Activated CD4-positive, alpha-beta T cell treated with anti-CD3 and anti-CD28 coated beads for 24 hours (primary cell): ENCODE data around the gene LAMA2.

Experiments
- DNase-seq, 2 donors: peaks; one replicate each; pipeline ENCODE4 v3.0.0-alpha.2; 2020; ENCODE audit warnings: low read depth in 2 of 2

LAMA2 gene

DNA sequence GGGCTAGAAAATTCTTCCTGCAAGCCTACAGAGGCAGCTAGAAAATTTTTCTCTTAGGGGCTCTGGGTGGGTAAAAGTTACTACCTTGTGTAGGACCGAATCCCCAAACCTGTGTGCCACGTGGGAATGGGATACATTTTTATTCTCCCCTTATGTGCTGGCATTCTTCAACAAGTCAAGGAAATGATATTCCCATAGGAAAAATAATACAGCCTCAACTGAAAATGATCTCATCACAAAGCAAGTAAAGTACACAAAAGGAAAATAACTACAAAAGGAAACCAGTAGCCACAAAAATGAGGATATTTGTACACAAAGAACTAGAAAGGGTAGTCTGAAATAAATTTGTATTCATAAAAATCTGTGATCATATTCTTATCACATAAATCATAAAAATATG is 298.1 kb downstream of the LAMA2 start:
- no peak for DNase-seq

DNA sequence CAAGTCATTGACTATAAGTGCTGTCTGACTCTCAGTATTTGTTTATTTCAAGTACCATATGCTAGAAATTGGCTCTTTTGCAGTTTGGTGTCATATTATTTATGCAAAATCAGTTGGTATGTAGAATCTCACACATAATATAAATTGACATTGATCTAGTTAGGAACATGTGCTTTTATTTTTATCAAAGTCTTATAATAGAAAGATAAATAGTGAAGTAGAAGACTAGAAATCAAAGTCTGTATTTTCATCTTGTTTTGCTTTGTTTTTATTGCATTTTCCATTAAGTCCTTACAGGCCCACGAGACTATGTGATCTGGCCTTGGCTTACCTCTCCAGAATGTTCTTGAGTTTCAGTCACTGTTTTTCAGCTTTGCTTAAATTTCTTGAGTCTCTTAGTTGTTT is 300.3 kb downstream of the LAMA2 start:
- no peak for DNase-seq

DNA sequence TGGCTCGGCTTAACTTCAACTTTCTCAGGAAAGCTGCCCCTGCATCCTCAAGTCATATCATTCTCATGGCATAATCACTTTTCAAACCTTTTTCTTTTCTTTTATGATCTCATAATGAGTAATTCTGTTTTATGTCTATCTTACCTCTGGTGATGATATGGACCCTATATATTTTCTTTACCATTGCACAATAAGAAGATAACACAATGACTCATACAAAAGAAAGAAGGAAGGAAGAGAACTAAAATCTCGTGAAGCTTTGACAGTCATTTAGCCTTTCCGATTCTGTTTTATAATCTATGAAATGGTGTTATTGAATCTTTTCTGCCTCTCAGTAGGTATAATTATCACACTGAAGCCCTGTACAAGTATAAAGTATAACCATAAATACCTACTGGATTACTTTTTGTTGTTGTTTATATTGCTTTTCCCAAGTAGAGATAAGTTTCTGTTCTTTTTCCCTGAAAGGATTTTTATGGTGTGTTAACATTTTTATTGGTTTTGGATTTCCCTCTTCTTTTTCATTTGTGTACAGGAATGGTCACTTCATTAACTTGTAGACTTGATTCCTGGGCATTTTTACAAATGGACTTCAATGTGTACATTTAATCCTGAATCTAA is 300.9 kb downstream of the LAMA2 start:
- no peak for DNase-seq

DNA sequence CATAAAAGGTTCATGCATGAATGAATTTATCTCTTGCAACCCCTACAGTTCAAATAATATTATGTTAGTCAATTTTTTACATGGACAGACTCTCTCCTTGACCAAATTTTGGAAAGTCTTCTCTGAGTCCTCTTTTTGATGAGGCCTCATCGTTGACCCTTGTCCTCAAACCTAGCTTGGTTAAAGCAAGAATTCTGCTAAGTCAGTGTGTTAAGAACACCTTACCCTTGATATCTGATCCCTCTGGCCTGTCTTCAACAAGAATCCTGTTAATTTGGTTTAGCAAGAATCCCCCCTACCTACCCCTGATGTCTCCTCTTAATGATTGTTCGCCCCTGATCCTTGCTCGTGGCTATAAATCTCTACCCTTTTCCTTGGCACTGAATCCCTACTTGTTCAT is 301.4 kb downstream of the LAMA2 start:
- no peak for DNase-seq

DNA sequence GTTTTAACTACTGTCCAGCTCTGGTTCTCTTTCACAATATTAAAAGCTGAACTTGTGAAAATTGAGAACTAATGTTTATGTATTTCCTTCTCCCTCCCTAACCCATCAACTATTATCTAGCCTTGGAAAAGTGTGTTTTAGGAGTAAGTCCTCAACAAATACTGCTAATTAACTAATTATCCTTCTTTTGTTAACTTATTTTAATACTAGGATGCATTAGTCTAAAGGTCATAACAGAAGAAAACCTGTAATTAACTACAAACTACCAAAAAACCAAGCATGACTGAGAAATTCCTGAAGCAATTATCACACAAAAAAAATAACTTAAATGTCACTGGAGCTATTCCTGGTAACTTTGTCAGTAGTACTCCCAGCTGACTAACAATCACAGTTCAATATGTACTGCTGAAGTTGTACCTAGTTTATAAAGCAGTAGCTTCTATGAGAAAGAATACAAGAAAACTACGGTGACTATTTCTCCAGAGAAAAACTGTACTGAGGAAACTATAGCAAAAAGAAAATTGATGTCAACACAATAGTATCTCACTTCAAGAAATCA is 301.9 kb downstream of the LAMA2 start:
- no peak for DNase-seq

DNA sequence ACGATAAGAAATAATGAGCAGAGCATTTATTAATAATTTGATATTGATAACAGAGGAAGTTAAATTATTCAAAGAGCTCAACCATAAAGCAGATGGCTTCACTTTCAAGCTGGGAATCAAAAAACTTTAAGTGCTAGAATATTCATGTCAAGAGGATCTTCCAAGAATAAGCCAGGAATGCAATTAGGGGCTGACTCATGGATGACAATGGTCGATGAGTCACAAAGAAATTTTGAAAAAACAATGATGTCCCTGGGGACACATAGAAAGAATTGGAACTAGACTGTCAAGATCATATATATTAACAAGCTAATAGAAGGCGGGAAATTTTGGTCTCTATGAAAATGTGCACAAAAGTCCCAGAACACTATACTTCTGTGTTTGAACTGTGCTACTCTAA is 304.1 kb downstream of the LAMA2 start:
- no peak for DNase-seq

DNA sequence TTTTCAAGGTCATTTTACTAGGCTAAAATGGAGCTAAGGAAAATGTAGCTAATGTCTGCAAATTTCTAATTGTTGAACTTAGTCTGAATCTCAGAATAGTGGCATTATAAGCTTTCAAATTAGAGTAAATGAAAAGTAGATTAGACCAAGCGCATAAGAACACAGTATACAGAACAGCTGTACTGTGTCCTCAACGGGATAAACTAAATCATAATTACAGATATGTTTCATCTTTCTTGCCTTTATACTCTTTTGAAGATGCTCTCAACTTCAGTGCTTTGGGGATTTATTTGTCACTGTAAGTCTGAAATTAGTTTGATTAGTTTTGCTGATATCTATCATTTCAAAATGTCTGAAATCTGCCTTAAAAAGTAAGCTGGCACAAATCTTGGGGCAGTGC is 305.4 kb downstream of the LAMA2 start:
- no peak for DNase-seq

DNA sequence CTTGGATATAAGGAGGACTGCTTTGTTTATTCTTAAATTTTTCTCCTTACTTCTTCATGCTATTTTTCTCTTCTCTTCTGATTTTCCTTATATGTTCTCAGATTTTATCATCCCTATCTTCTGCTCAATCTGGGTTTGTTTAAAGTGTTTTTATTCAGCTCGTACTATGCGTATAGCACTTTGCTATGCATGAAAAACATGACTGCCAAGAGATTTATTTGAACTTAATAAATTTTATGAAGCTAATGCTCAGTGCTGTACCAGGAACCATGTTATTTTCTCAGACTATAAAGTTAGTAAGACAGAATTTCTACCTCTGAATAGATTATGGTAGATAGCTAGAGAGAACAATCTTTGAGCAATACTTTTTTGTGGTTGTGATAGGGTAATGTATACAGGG is 305.9 kb downstream of the LAMA2 start:
- DNase-seq: no peak

DNA sequence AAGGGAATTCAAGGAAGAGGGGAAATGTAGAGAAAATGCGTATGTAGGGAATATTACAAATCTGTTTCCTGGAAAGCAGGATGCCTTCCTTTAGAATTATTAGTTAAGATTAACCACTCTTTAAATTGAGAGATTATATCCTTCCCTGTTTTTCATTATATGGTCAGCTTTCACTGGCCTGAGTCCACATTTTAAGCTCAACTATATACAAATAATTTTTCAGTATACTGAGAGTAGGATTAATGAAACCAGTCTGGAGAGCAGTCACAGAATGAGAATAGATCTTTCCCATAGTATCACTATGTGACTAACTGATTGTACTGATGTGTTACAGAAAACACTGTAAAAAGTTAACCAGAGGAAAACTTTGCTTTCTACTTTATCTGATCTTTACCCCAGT is 306.3 kb downstream of the LAMA2 start:
- DNase-seq: no peak

DNA sequence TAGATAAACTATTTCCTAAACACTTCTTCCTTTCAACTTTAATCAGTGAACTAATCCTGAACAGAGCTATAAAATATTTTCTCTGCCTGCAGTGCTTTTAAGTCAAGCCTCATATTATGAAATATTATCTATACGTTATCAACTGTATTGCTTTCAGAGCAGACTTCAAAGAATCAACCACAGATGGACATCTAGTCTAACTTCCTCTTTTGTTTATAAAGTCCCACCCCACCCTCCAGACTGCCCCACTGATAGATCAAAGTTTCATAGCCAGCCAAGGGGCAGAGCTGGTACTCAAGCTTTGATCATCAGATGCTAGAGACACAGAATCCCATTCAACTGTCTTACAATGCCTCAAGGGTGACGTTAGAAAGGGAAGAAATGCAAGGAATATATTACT is 308.3 kb downstream of the LAMA2 start:
- no peak for DNase-seq

DNA sequence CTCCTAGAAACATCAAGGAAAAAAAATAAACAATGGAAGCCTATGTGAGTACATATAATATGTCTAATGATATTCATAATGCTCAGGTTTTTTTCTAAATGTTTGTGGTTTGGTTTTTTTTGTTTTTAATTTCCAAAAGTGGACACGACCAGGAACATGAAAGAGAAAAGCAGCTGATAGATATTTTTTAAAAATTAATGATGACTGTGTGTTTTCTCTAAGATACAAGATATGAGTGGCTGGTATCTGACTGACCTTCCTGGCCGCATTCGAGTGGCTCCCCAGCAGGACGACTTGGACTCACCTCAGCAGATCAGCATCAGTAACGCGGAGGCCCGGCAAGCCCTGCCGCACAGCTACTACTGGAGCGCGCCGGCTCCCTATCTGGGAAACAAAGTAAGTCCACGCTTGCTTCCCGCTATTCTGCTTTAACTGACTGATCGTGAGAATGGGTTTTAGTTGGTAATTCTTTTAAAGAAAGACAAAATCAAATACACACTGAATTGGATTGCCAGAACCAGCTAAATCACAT is 309.6 kb downstream of the LAMA2 start:
- DNase-seq: no peak

DNA sequence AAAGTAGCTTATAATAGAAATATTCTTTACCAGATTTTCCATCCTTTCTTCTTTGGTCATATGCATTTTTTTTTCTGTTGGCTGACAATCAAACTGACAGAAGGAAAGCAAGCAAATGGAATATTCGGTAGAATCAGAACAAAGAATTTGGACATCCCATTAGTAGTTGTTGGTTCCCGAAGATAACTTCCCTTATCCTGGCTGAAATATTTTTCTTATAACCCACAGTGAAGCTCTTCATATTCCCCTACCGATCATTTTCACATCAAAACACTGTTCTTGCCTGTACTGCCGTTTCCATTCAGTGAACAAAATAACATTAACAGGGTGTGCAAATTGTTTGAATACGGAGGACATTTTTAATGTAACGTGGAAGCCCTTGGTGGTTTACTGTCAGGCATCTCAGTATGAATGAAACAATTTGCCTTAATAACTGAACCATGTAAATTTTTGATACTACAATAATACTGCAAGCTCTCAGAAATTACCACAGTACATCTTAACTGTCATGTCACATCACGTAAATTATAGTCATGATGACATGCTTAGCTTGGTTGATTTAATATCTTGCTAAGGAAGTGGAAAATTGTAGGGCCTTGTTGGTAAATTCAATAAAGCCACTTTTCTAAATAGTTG is 311.5 kb downstream of the LAMA2 start:
- no peak for DNase-seq

DNA sequence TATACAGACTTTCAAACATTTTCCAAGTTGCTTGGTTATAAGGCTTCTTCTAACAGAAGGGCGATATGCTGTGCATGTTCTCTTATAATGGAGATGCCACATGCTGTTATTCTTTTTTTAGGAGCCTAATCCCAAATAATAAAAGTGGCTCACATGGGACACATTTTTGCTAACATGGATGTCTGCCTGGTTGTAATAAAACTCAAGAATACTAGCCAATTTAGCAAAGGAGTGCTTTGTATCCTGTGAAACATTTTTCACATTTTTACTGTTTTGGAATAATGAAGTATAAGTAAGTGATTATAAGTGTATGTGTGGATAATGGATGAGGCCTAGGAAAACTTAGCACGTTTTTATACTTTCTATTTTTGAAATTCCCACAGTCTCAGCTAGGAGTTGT is 312.2 kb downstream of the LAMA2 start:
- DNase-seq: no peak

DNA sequence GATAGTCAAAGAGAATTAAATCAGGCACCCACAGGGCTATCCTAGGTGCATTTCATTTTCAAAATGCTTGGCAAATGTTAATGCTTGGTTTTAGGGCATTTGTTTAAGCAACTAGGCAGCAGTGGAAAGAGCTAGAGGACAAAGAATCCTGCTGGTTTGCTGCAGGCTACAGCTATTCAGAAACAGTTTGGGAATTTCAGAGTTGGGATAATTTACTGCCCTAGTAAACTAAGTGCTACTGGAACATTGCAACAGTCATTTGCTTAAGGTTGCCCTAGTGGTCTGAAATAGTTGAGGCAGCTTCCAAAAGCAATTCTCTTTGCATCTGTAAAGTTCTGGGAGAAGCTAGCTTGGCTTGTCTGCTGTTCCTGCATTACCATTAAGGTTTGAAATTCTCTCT is 312.7 kb downstream of the LAMA2 start:
- no peak for DNase-seq

DNA sequence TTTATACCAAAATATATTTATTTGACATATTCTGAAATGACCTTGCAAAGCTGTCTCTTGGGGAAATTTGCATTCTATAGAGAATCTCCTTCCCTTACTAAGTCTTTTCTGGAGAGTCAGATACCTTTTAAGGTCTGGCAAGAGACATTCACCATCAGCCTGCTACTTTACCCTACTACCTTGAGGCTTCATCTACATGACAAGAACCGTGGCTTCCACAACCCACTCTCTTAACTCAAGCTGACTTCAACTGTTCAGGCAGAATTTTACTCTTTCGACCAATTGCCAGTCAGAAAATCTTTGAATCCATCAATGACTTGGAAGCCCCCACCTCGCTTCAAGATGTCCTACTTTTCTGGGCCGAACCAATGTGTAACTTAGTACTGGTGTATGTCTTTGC is 314.2 kb downstream of the LAMA2 start:
- no peak for DNase-seq

DNA sequence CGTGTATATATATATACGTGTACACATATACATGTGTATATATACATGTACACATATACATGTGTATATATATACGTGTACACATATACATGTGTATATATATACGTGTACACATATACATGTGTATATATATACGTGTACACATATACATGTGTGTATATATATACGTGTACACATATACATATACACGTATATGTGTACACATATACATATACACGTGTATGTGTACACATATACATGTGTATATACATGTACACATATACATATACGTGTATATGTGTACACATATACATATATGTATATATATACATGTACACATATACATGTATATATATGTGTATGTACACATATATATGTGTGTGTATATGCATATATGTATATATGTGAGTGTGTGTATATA is 317.2 kb downstream of the LAMA2 start:
- no peak for DNase-seq

DNA sequence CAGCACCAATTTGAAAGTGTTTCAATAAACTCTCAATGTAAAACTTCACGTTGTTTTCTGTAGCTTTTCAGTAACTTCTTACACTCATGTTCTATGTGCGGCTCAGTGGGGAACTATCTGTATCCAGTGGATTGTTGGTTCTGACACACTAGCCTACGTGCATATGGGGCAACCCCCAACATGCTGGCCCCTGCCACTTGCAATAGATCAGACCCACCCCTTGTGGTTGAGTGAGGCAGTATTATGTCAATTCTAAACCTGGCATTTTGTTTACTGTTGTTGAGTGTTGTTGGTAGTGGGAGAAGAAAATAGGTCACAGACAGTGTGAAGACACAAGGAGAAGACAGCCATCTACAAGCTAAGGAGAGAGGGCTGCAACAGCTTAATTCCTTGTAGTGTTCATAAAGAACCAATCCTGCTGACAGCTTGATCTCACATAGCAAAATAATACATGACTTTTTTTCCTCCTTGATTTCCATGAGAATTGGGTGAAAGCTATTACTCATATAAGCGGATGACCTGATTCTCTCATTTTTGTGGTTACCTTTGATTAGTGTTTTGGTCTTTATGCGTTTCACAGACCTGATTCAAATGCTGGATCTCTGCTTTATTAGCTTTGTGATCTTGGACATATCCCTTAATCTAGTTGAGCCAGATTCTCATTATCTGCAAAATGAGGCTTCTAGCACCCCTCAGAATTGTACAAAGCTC is 320.4 kb downstream of the LAMA2 start:
- DNase-seq: no peak

DNA sequence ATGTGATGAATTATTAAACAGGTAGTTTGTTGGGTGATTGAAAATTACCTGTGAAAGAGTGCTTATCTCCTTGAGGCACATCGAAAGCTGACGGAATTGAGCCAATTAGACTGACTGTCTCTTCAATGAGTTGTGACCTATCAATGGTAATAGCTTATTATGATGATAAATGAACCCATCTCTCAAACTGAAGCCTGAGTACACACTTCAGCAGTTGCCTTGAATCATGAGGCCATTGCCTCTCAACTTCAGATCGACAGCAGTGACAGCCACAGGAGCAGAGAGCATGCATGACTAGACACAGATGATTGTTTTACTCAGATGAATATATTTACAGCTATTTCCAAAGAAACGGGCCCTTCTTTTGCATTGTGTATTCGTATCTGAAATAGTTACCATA is 323.9 kb downstream of the LAMA2 start:
- DNase-seq: no peak

DNA sequence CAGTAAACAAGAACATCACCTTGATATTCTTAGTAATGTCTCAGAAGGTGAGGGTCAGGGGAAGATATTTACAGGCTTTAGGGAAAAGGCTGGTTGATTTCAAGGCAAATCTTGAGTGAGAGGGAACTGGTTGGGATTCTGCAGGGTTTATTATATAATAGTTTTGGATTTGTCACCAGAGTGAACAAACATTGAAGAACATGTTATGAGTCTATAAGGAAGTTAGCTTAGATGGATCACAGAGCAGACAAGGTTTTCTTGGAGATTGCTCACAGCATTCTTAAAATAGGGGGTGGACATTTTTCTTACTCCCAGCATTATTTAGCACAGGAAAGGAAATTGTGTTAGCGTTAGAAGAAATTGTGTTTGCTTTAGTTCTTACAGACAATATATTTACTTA is 324.9 kb downstream of the LAMA2 start:
- no peak for DNase-seq

DNA sequence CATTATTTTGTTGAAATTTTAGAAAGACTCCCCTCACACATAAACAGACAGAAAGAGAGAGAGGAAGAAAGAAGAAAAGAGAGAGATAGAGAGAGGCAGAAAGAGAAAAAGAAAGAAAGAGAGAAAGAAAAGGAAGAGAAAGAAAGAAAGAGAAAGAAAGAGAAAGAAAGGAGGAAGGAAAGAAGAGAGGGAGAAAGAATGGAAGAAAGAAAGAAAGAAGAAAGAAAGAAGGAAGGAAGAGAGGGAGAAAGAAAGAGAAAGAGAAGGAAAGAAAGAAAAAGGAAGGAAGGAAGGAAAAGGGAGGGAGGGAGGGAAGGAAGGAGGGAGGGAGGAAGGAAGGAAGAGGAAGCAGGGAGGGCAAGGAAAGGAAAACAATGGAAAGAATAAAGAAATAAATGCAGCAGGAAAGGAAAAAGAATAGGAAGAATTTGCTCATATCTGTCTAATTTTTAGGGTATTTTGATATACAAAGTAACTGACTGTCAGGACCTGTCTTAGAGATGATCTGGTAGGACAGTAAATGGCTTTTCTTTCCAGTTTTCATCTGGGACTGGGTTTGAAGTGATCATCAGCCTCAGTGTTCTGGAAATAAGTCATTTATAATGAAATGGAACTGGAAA is 325.6 kb downstream of the LAMA2 start:
- no peak for DNase-seq

DNA sequence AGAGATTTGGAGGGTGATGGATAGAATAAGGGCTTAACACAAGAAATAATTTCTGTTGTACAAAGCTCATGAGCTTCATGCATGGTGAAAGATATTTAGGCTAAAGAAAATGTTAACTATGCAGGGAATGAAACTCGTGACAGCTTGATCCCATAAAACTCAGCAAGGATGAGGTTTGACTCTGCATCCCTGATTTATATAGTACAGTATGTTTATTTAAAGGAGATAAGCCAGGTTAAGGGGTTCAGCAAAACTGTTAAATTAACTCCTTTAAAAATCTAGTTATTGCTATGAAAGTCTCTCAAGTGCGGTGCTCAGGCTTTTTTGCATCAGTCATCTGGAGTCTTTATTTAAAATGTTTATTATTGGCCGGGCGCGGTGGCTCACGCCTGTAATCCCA is 326.4 kb downstream of the LAMA2 start:
- DNase-seq: no peak

DNA sequence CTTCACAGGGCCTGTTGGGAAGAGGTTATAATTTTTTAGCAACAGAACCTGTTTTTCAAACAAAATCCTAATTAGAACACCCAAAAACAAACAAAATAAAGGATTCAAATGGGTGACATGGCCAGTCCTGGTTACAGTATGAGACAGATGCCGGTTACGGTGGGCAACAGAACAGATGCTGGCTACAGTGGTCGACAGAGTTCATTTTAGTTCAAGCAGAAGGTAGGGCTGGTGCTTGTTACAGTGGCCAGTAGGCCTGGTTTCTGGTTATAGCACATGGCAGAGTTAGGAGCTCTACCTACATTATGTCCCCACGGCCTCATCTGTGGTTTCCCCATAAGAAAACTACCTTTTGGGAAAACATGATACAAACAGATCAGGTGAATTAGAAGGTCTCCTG is 327.7 kb downstream of the LAMA2 start:
- no peak for DNase-seq
